ENCODE data around the gene KRT79.

- TF ChIP-seq CTCF (IDR thresholded peaks at IDR 0.05 in 2 of 3, conservative IDR thresholded peaks at IDR 0.05 in 1 of 3; ENCODE audit: insufficient read depth in 2 of 3, low read depth in 1 of 3, low read length in 3 of 3) (no peak), ETV5 (CRISPR knock-in tag; IDR thresholded peaks at IDR 0.05; ENCODE audit: low read depth) (no peak), CBX3 (IDR thresholded peaks at IDR 0.05; ENCODE audit: borderline replicate concordance in 1 of 2, low read length in 2 of 2) (no peak), HNRNPLL (IDR thresholded peaks at IDR 0.05; ENCODE audit: low read depth, low read length, poor library complexity, severe bottlenecking) (no peak), PPARD (CRISPR knock-in tag; IDR thresholded peaks at IDR 0.05) (no peak), ZZZ3 (IDR thresholded peaks at IDR 0.05) (no peak), CHD2 (IDR thresholded peaks at IDR 0.05; ENCODE audit: low read depth, low read length) (no peak), ATF2 (CRISPR knock-in tag; IDR thresholded peaks at IDR 0.05) (no peak), REST (IDR thresholded peaks at IDR 0.05; ENCODE audit: borderline replicate concordance) (no peak), REST (CRISPR knock-in tag; IDR thresholded peaks at IDR 0.05; ENCODE audit: low read depth) (no peak)
These were observed 26.2 kb upstream of the KRT79 start for GRCh38 chr12:52860102-52860823.

All from K562 (cell line).